Measurements from ENCODE around the gene G2E3.

GRCh38 chr14:30610787-30611343 lies 51.9 kb downstream of the G2E3 start:
- TF ChIP-seq POLR2A (IDR thresholded peaks at IDR 0.05) (no peak), CTCF (IDR thresholded peaks at IDR 0.05) (peak in 2 of 6 experiments; percentile 14 to 39)
